GM12878 (cell line): ENCODE measurements around the gene TMSB4X. TPM values are rescaled to one million over a fixed set of nuclear protein-coding genes. Genes with fewer than 3 reads are reported as not detected.

ENCODE experiments used
- BCL11A ChIP-seq: IDR thresholded peaks from 2 replicates; pipeline ENCODE4 v1.6.1; 2011; ENCODE audit warnings: low read depth, low read length
- CHD4 ChIP-seq: fragments of 200-600 bp; sonication (generic); IDR thresholded peaks from 2 replicates; pipeline ENCODE4 v1.6.1; 2016; ENCODE audit warnings: mild to moderate bottlenecking
- CREB1 ChIP-seq: IDR thresholded peaks from 2 replicates; pipeline ENCODE4 v1.6.1; 2012; ENCODE audit warnings: low read depth, mild to moderate bottlenecking, inconsistent platforms
- IKZF1 ChIP-seq: fragments of 450-650 bp; conservative IDR thresholded peaks from 2 replicates; pipeline ENCODE4 v1.6.1; 2017; ENCODE audit warnings: antibody characterized with exemption, mild to moderate bottlenecking
- KLF5 ChIP-seq: fragments of 450-650 bp; IDR thresholded peaks from 2 replicates; pipeline ENCODE4 v1.6.1; 2014; ENCODE audit warnings: mild to moderate bottlenecking; ENCODE audit not compliant: partially characterized antibody
- NR2C1 ChIP-seq: fragments of 450-650 bp; IDR thresholded peaks from 2 replicates; pipeline ENCODE4 v1.6.1; 2017; ENCODE audit warnings: antibody characterized with exemption, mild to moderate bottlenecking, moderate library complexity
- PML ChIP-seq: IDR thresholded peaks from 2 replicates; pipeline ENCODE4 v1.6.1; 2012; ENCODE audit warnings: low read length, inconsistent platforms
- RELA ChIP-seq: fragments of 450-650 bp; IDR thresholded peaks from 2 replicates; pipeline ENCODE4 v1.8.0; 2014; ENCODE audit warnings: borderline replicate concordance; ENCODE audit not compliant: partially characterized antibody
- SP1 ChIP-seq: IDR thresholded peaks from one replicate; pipeline ENCODE4 v1.6.1; 2011; ENCODE audit warnings: low read depth, low read length
- SREBF1 ChIP-seq: IDR thresholded peaks from 2 replicates; pipeline ENCODE4 v1.6.1; 2012; ENCODE audit warnings: mild to moderate bottlenecking, low read length
- STAT3 ChIP-seq: IDR thresholded peaks from 2 replicates; pipeline ENCODE4 v1.6.1; 2011; ENCODE audit warnings: low read depth, low read length, improper control_type of control experiment
- SUPT20H ChIP-seq: IDR thresholded peaks from 2 replicates; pipeline ENCODE4 v1.6.1; 2011; ENCODE audit warnings: low read depth, mild to moderate bottlenecking, low read length, moderate library complexity, borderline replicate concordance; ENCODE audit not compliant: control insufficient read depth
- TAF1 ChIP-seq: IDR thresholded peaks from 2 replicates; pipeline ENCODE4 v1.6.1; 2011; ENCODE audit warnings: mild to moderate bottlenecking, low read depth, low read length, borderline replicate concordance
- TCF3 ChIP-seq: IDR thresholded peaks from 2 replicates; pipeline ENCODE4 v1.6.1; 2012; ENCODE audit warnings: low read depth, mild to moderate bottlenecking, low read length, borderline replicate concordance; ENCODE audit not compliant: insufficient read depth
- YY1 ChIP-seq: IDR thresholded peaks from 2 replicates; pipeline ENCODE4 v1.6.1; 2011; ENCODE audit warnings: low read depth, mild to moderate bottlenecking, low read length
- ZNF622 ChIP-seq: fragments of 450-650 bp; IDR thresholded peaks from 2 replicates; pipeline ENCODE4 v1.6.1; 2017; ENCODE audit warnings: mild to moderate bottlenecking, inconsistent platforms
- polyA plus RNA-seq, 11 experiments: library from polyadenylated mRNA; depleted of rRNA in 4 of 11; unstranded in 6 of 11; stranded (reverse) in 5 of 11; fragments of >200 nt; fragmentation: Nextera tagmentation in 4 of 11; fragmentation: Illumina TruSeq in 1 of 11; extraction: Ambion mirVana in 4 of 11; extraction: Trizol in 1 of 11; gene quantifications; 1 replicate in 1 of 11; 2 replicates in 10 of 11; pipeline versions ENCODE4 v1.2.1 to v1.2.3, GENCODE V29; 2011 to 2016; ENCODE audit warnings: inconsistent platforms in 2 of 11, missing spikeins in 2 of 11, low read depth in 1 of 11
- total RNA-seq, 4 experiments: library from RNA; depleted of rRNA in 3 of 4; stranded (reverse); fragments of >200 nt in 3 of 4; fragmentation: Illumina TruSeq in 1 of 4; extraction: Trizol in 1 of 4; gene quantifications; 2 replicates each; pipeline versions ENCODE4 v1.2.1 to v1.2.3, GENCODE V29; 2013 to 2021
- TF ChIP-seq, protein P1 (sequence below): IDR thresholded peaks from 2 replicates; pipeline ENCODE4 v1.6.1; 2012; ENCODE audit warnings: mild to moderate bottlenecking, low read depth, low read length
- TF ChIP-seq, protein P2 (sequence below): fragments of 450-650 bp; formaldehyde crosslinking; IDR thresholded peaks from 2 replicates; pipeline ENCODE4 v1.4.0; 2020; ENCODE audit warnings: mild to moderate bottlenecking, moderate library complexity
- TF ChIP-seq, protein P3 (sequence below): fragments of 450-650 bp; IDR thresholded peaks from 2 replicates; pipeline ENCODE4 v1.6.1; 2017; ENCODE audit warnings: low read depth, mild to moderate bottlenecking, moderate library complexity
- TF ChIP-seq, protein P4 (sequence below): fragments of 450-650 bp; IDR thresholded peaks from 2 replicates; pipeline ENCODE4 v1.6.1; 2017; ENCODE audit warnings: borderline replicate concordance
- TF ChIP-seq, protein P5 (sequence below): IDR thresholded peaks from 2 replicates; pipeline ENCODE4 v1.6.1; 2011; ENCODE audit warnings: mild to moderate bottlenecking, low read depth, low read length, moderate library complexity; ENCODE audit not compliant: insufficient replicate concordance

The TMSB4X gene
- total and polyA plus RNA-seq, 10 of the 15 experiments (the other 5 are each of a cell fraction or from before 2014, with no cell fraction given), result 13,924 to 37,234 (median 23,705) TPM

DNA sequence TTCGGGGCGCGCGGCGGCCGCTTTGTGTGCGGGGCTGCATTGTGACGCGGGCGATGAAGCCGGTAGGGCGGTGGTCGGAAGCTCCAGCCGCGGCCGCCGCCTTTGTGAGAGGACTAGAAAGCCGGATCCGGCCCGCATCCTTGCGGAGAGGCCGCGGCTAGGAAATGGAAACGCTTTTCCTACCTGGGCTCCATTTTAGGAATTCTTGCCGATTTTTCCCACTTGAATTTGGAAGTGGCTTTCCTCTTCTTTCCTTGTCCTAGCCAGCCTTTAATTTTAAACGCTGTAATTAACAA, 708 bp downstream of the TMSB4X start (continued):
- TF ChIP-seq, protein P1, sequence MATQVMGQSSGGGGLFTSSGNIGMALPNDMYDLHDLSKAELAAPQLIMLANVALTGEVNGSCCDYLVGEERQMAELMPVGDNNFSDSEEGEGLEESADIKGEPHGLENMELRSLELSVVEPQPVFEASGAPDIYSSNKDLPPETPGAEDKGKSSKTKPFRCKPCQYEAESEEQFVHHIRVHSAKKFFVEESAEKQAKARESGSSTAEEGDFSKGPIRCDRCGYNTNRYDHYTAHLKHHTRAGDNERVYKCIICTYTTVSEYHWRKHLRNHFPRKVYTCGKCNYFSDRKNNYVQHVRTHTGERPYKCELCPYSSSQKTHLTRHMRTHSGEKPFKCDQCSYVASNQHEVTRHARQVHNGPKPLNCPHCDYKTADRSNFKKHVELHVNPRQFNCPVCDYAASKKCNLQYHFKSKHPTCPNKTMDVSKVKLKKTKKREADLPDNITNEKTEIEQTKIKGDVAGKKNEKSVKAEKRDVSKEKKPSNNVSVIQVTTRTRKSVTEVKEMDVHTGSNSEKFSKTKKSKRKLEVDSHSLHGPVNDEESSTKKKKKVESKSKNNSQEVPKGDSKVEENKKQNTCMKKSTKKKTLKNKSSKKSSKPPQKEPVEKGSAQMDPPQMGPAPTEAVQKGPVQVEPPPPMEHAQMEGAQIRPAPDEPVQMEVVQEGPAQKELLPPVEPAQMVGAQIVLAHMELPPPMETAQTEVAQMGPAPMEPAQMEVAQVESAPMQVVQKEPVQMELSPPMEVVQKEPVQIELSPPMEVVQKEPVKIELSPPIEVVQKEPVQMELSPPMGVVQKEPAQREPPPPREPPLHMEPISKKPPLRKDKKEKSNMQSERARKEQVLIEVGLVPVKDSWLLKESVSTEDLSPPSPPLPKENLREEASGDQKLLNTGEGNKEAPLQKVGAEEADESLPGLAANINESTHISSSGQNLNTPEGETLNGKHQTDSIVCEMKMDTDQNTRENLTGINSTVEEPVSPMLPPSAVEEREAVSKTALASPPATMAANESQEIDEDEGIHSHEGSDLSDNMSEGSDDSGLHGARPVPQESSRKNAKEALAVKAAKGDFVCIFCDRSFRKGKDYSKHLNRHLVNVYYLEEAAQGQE, result no peak
- TF ChIP-seq PML (no peak), SP1 (no peak), ZNF622 (no peak), STAT3 (no peak), CREB1 (no peak), BCL11A (no peak), TAF1 (no peak), TCF3 (no peak), RELA (no peak), SREBF1 (no peak), CHD4 (no peak), IKZF1 (no peak; the same call in 1 of the 2 replicates), SUPT20H (no peak), NR2C1 (no peak), KLF5 (no peak), YY1 (0 out of 2 replicates have a peak, but pooled peaks have one; percentile 4)
- TF ChIP-seq, protein P2, sequence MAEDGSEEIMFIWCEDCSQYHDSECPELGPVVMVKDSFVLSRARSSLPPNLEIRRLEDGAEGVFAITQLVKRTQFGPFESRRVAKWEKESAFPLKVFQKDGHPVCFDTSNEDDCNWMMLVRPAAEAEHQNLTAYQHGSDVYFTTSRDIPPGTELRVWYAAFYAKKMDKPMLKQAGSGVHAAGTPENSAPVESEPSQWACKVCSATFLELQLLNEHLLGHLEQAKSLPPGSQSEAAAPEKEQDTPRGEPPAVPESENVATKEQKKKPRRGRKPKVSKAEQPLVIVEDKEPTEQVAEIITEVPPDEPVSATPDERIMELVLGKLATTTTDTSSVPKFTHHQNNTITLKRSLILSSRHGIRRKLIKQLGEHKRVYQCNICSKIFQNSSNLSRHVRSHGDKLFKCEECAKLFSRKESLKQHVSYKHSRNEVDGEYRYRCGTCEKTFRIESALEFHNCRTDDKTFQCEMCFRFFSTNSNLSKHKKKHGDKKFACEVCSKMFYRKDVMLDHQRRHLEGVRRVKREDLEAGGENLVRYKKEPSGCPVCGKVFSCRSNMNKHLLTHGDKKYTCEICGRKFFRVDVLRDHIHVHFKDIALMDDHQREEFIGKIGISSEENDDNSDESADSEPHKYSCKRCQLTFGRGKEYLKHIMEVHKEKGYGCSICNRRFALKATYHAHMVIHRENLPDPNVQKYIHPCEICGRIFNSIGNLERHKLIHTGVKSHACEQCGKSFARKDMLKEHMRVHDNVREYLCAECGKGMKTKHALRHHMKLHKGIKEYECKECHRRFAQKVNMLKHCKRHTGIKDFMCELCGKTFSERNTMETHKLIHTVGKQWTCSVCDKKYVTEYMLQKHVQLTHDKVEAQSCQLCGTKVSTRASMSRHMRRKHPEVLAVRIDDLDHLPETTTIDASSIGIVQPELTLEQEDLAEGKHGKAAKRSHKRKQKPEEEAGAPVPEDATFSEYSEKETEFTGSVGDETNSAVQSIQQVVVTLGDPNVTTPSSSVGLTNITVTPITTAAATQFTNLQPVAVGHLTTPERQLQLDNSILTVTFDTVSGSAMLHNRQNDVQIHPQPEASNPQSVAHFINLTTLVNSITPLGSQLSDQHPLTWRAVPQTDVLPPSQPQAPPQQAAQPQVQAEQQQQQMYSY (CRISPR knock-in tag), result peak; percentile 22; the same call in 1 of the 2 replicates
- TF ChIP-seq, protein P3, sequence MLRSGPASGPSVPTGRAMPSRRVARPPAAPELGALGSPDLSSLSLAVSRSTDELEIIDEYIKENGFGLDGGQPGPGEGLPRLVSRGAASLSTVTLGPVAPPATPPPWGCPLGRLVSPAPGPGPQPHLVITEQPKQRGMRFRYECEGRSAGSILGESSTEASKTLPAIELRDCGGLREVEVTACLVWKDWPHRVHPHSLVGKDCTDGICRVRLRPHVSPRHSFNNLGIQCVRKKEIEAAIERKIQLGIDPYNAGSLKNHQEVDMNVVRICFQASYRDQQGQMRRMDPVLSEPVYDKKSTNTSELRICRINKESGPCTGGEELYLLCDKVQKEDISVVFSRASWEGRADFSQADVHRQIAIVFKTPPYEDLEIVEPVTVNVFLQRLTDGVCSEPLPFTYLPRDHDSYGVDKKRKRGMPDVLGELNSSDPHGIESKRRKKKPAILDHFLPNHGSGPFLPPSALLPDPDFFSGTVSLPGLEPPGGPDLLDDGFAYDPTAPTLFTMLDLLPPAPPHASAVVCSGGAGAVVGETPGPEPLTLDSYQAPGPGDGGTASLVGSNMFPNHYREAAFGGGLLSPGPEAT, result no peak
- TF ChIP-seq, protein P4, sequence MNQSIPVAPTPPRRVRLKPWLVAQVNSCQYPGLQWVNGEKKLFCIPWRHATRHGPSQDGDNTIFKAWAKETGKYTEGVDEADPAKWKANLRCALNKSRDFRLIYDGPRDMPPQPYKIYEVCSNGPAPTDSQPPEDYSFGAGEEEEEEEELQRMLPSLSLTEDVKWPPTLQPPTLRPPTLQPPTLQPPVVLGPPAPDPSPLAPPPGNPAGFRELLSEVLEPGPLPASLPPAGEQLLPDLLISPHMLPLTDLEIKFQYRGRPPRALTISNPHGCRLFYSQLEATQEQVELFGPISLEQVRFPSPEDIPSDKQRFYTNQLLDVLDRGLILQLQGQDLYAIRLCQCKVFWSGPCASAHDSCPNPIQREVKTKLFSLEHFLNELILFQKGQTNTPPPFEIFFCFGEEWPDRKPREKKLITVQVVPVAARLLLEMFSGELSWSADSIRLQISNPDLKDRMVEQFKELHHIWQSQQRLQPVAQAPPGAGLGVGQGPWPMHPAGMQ, result no peak
- TF ChIP-seq, protein P5, sequence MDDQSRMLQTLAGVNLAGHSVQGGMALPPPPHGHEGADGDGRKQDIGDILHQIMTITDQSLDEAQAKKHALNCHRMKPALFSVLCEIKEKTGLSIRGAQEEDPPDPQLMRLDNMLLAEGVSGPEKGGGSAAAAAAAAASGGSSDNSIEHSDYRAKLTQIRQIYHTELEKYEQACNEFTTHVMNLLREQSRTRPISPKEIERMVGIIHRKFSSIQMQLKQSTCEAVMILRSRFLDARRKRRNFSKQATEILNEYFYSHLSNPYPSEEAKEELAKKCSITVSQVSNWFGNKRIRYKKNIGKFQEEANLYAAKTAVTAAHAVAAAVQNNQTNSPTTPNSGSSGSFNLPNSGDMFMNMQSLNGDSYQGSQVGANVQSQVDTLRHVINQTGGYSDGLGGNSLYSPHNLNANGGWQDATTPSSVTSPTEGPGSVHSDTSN, result no peak
